Endothelial cell of umbilical vein (primary cell): ENCODE data around the gene ACSS1. TPM values are rescaled to one million over a fixed set of nuclear protein-coding genes. Genes with fewer than 3 reads are reported as not detected.

Experiments
- BruUV-seq: library from RNA; stranded (reverse); fragments of 400-500 nt; replicated peaks from 2 replicates; lab custom pipeline; 2021; lab: Mats Ljungman, UMichigan
- CTCF ChIA-PET: fragments of 300-600, 350-600 bp; sonication (Branson Sonifier 250); formaldehyde crosslinking; loops from one replicate; lab custom pipeline; 2021; ENCODE audit warnings: antibody characterized with exemption, inconsistent platforms; lab: Charles Lee
- POLR2A ChIA-PET: fragments of 300-600, 350-600 bp; sonication (Branson Sonifier 250); formaldehyde crosslinking; loops from one replicate; lab custom pipeline; 2021; ENCODE audit warnings: antibody characterized with exemption, inconsistent platforms; lab: Charles Lee
- DNase-seq: peaks from one replicate; pipeline ENCODE4 v3.0.0-alpha.2; 2011; ENCODE audit warnings: low read depth, low spot score
- FAIRE-seq: peaks from 2 replicates; lab custom pipeline; 2011; peaks lifted over from hg19 to GRCh38; lab: Jason Lieb, UNC
- H2AFZ ChIP-seq: 2 replicates; pipeline ENCODE4 v1.6.0; 2012; ENCODE audit warnings: low read depth, low read length, control low read depth, inconsistent platforms
- H3K27ac ChIP-seq: 2 replicates; pipeline ENCODE4 v1.5.1; 2011; ENCODE audit warnings: low read depth, mild to moderate bottlenecking, control low read depth, low read length, moderate library complexity; ENCODE audit not compliant: insufficient read depth
- H3K27me3 ChIP-seq, 2 experiments: 2 replicates each; pipeline versions ENCODE4 v1.6.0 to v1.6.1; 2011; ENCODE audit warnings: low read length in 2 of 2, mixed read lengths in 1 of 2; ENCODE audit not compliant: control insufficient read depth in 2 of 2, insufficient read depth in 2 of 2
- H3K36me3 ChIP-seq, 2 experiments: 2 replicates in 1 of 2; 3 replicates in 1 of 2; pipeline ENCODE4 v1.5.1; 2011; ENCODE audit warnings: low read length in 2 of 2, mild to moderate bottlenecking in 1 of 2, moderate library complexity in 1 of 2; ENCODE audit not compliant: control insufficient read depth in 2 of 2, insufficient read depth in 2 of 2; ENCODE audit errors: extremely low read depth in 1 of 2
- H3K4me1 ChIP-seq: 3 replicates; pipeline ENCODE4 v1.5.1; 2011; ENCODE audit warnings: mild to moderate bottlenecking, low read length; ENCODE audit not compliant: control insufficient read depth, insufficient read depth; ENCODE audit errors: extremely low read depth
- H3K4me2 ChIP-seq: 2 replicates; pipeline ENCODE4 v1.6.1; 2011; ENCODE audit warnings: low read length, control low read depth, mixed read lengths; ENCODE audit not compliant: insufficient read depth
- H3K4me3 ChIP-seq, 3 experiments: fragments of 200-600 bp in 1 of 3; sonication (generic), shearing (Covaris generic) in 1 of 3; replicated peaks in 1 of 3; 2 replicates each; pipeline ENCODE4 v1.5.1; 2011 to 2016; ENCODE audit warnings: control low read depth in 3 of 3, low read length in 3 of 3, mild to moderate bottlenecking in 2 of 3, inconsistent platforms in 1 of 3, low read depth in 1 of 3, moderate library complexity in 1 of 3; ENCODE audit not compliant: insufficient read depth in 1 of 3
- H3K79me2 ChIP-seq: 2 replicates; pipeline ENCODE4 v1.6.0; 2012; ENCODE audit warnings: low read length, inconsistent platforms; ENCODE audit not compliant: control insufficient read depth, insufficient read depth
- H3K9ac ChIP-seq: replicated peaks from 2 replicates; pipeline ENCODE3; 2011; ENCODE audit warnings: low read length, control low read depth; ENCODE audit not compliant: insufficient read depth; ENCODE audit errors: extremely low read depth
- H3K9me1 ChIP-seq: replicated peaks from 3 replicates; pipeline ENCODE4 v1.6.0; 2011; ENCODE audit warnings: mild to moderate bottlenecking, low read length; ENCODE audit not compliant: control insufficient read depth, insufficient read depth; ENCODE audit errors: extremely low read depth
- H3K9me3 ChIP-seq: replicated peaks from 2 replicates; pipeline ENCODE4 v1.5.1; 2012; ENCODE audit warnings: low read length, inconsistent platforms; ENCODE audit not compliant: control insufficient read depth, insufficient read depth
- H4K20me1 ChIP-seq: replicated peaks from 2 replicates; pipeline ENCODE3; 2011; ENCODE audit warnings: mild to moderate bottlenecking, low read length; ENCODE audit not compliant: control insufficient read depth, insufficient read depth; ENCODE audit errors: extremely low read depth
- CTCF ChIP-seq, 2 donors: IDR thresholded peaks; 1 replicate in 1 of 2; 2 replicates in 1 of 2; pipeline ENCODE4 v1.5.1; 2011; ENCODE audit warnings: low read length in 2 of 2, mild to moderate bottlenecking in 2 of 2, moderate library complexity in 2 of 2, control low read depth in 1 of 2, inconsistent platforms in 1 of 2, low read depth in 1 of 2; ENCODE audit not compliant: insufficient read depth in 1 of 2; ENCODE audit errors: extremely low read depth in 1 of 2
- EZH2 ChIP-seq: IDR thresholded peaks from 2 replicates; pipeline ENCODE4 v1.6.1; 2012; ENCODE audit warnings: borderline replicate concordance, low read depth, mild to moderate bottlenecking, moderate library complexity, low read length, inconsistent platforms; ENCODE audit not compliant: severe bottlenecking
- FOS ChIP-seq: IDR thresholded peaks from 2 replicates; pipeline ENCODE4 v1.6.1; 2011; ENCODE audit warnings: mild to moderate bottlenecking, low read length, moderate library complexity, borderline replicate concordance; ENCODE audit not compliant: insufficient read depth
- GATA2 ChIP-seq: IDR thresholded peaks from 2 replicates; pipeline ENCODE4 v1.7.0; 2011; ENCODE audit warnings: low read depth, mild to moderate bottlenecking, moderate library complexity, mixed read lengths, low read length; ENCODE audit not compliant: insufficient read length, insufficient read depth
- JUN ChIP-seq: IDR thresholded peaks from 2 replicates; pipeline ENCODE4 v1.6.1; 2011; ENCODE audit warnings: borderline replicate concordance, low read depth; ENCODE audit not compliant: insufficient read length, insufficient read depth
- MYC ChIP-seq: IDR thresholded peaks from one replicate; pipeline ENCODE4 v1.6.1; 2011; ENCODE audit warnings: mild to moderate bottlenecking, low read depth, low read length
- POLR2A ChIP-seq: IDR thresholded peaks from 2 replicates; pipeline ENCODE4 v1.6.1; 2012; ENCODE audit warnings: low read depth, mild to moderate bottlenecking, control low read depth, low read length
- dilution Hi-C: fragments of 300-500 bp; cut with MboI; formaldehyde crosslinking; loops from one replicate; pipeline ENCODE4 v1.15.0; 2019; ENCODE audit warnings: low sequenced_read_pairs; ENCODE audit not compliant: extremely low pct_ligation_motif_present
- intact Hi-C: fragments of 100-400 bp; cut with micrococcal nuclease; formaldehyde crosslinking; loops from one replicate; pipeline ENCODE4 v1.10.0; 2022
- polyA plus RNA-seq, 4 experiments: library from polyadenylated mRNA; depleted of rRNA in 3 of 4; stranded (reverse) in 3 of 4; unstranded in 1 of 4; fragments of >200 nt; gene quantifications; 2 replicates each; pipeline versions ENCODE4 v1.2.1 to v1.2.3, GENCODE V29; 2011 to 2012; ENCODE audit warnings: missing spikeins in 1 of 4
- total RNA-seq: library from RNA; stranded (reverse); gene quantifications from 2 replicates; pipeline ENCODE4 v1.2.3, GENCODE V29; 2021

The ACSS1 gene
- total and polyA plus RNA-seq, 2 donors (not counting 3 experiments of a cell fraction or from before 2014, with no cell fraction given) = 6.2 to 17.9 TPM

GRCh38 chr20:25055711-25056495, 2.0 kb downstream of the ACSS1 start:
- no peak overlapping the region for H3K4me3 ChIP-seq

GRCh38 chr20:25054995-25055629, 2.8 kb downstream of the ACSS1 start:
- H4K20me1 ChIP-seq = no peaks in the 10 kb centered on the region
- FAIRE-seq (no peak), DNase-seq (no peak)
- TF ChIP-seq CTCF (IDR thresholded peaks at IDR 0.05; ENCODE audit: extremely low read depth in 1 of 2, insufficient read depth in 1 of 2, low read depth in 1 of 2, low read length in 2 of 2) (no peak), FOS (peak; percentile 49), JUN (peak; percentile 25), MYC (no peak)
- intact Hi-C loops (loop anchor here (5.0 kb wide), 2 partner anchors 192 to 337 kb away; partner anchors contain the start of genes ABHD12 and PYGB), dilution Hi-C loops (no loop called here)
- H2AFZ ChIP-seq = no peak overlapping the region
- CTCF ChIA-PET = interaction anchor here (1.5 kb wide), 1 partner anchor 22 kb away, joined by 3 read pairs; no protein-coding TSS in a partner anchor
- no peaks in the 10 kb centered on the region for H3K9me1 ChIP-seq
- no peaks in the 10 kb centered on the region for H3K79me2 ChIP-seq
- no peak overlapping the region for H3K4me3 ChIP-seq
- no peaks in the 10 kb centered on the region for H3K9me3 ChIP-seq
- H3K27ac ChIP-seq = no peak overlapping the region
- H3K9ac ChIP-seq = no peak overlapping the region
- no TSS peak for BruUV-seq
- peaks cover 7% of the 10 kb centered on the region for H3K4me1 ChIP-seq
- H3K27me3 ChIP-seq = peaks cover 2 to 8% of the 10 kb centered on the region in 2 experiments
- no peak overlapping the region for H3K4me2 ChIP-seq
- no peaks in the 10 kb centered on the region for H3K36me3 ChIP-seq
- POLR2A ChIA-PET = no interaction called here

More at GRCh38 chr20:25055711-25056495, 2.0 kb downstream of the ACSS1 start:
- TF ChIP-seq GATA2 = no peak
- TF ChIP-seq POLR2A = no peak
- no peak for TF ChIP-seq EZH2
- no peak for TF ChIP-seq MYC
- TF ChIP-seq JUN = no peak
- Histone ChIP-seq H4K20me1 (no peaks in the 10 kb centered on the region), H3K9me3 (no peaks in the 10 kb centered on the region), H3K9me1 (no peaks in the 10 kb centered on the region), H3K79me2 (no peaks in the 10 kb centered on the region), H2AFZ (no peak overlapping the region), H3K27me3 (peaks cover 8 to 14% of the 10 kb centered on the region in 2 experiments), H3K36me3 (no peaks in the 10 kb centered on the region), H3K9ac (no peak overlapping the region), H3K4me1 (peaks cover 7% of the 10 kb centered on the region), H3K27ac (no peak overlapping the region), H3K4me2 (no peak overlapping the region)
- ChIA-PET POLR2A (no interaction called here), CTCF (interaction anchor here (1.5 kb wide), 1 partner anchor 22 kb away, joined by 3 read pairs; no protein-coding TSS in a partner anchor)
- dilution Hi-C loops (no loop called here), intact Hi-C loops (loop anchor here (5.0 kb wide), 2 partner anchors 191 to 336 kb away; partner anchors contain the start of genes ABHD12 and PYGB)
- no peak for FAIRE-seq
- DNase-seq = peak; percentile 9
- BruUV-seq = no TSS peak
